HG02970 (cell line): Measurements from ENCODE around the gene CDK5.
"Not testable (repeated sequence)": the region's sequence is repeated elsewhere in the genome, so short reads cannot be mapped to it uniquely, and the experiment has no call there.

Experiments
- ATAC-seq: cut with Tn5 transposase; IDR thresholded peaks from one replicate; pipeline ENCODE4 v1.9.1; 2021; ENCODE audit warnings: mild to moderate bottlenecking, moderate library complexity, moderate number of reproducible peaks; ENCODE audit not compliant: unreplicated experiment, low FRiP score

CDK5 gene

DNA sequence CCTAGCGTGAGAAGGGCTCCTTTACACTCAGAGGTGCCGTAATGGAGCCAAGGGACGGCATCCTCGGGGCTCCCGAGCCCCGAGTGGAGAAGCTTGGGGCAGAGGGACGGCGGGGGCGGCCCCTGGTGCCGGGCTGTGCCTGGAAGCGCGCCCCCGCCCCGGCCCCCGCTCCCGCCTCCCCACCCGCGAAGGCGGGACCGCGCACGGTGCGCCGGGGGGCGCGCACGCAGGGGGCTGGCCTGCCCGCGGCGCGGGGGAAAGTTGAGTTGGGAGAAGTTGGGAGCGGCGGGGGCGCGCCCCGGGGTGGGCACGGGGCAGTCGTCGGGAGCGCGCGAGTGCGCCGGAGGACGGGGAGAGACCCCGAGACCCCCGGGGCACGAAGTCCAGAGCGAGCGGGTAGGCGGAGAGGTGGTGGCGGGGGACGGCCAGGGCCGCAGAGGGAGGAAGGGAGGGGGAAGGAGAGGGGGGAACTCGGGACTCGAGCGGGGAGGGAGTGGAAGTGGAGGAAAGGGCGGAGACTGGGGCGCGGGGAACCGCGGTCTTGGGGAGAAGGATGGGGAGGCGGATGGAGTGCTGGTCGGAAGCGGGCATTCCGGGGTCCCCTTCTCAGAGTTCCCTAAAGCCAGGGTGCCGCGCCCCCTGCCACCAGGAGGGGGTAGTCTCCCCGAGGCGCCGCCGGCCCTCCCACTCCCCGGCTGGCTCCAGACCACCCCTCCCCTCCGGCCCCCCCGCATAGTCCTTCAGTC is 1.8 kb upstream of the CDK5 start, which contains the start of gene SLC4A2:
TSS of gene SLC4A2 (plus strand) at position 223 of the 746 bp plus-strand sequence. CDS start 2,399 bp downstream, outside the sequence.
- peak; percentile 39 for ATAC-seq

DNA sequence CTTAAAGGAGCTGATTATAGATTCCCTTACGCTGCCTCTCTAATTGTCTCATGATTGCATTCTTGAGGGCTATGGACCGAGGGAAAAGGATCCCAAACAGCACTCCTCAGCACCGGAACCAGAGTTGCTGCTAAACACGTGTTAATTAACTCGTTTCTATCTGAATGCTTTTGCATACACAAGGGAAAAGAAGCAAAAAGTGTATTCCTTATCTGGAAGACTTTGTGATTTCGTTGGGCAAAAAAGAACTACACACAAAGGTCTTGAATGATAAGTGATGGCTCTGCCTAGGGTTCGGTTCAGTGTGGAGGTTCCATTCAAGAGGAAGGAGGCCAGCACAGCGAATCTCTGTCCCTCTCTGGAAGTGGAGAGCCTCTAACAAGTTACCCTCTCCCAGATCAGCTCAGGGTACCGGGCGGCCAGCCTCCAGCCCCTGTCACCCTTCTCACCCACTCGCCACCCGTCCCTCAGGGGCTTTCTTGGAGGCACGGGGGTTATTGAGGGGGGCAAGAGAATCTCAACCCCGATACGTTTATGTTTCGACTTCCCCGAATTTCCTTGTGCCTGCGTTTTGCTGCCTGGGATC is 1.2 kb upstream of the CDK5 start:
- ATAC-seq = no peak

DNA sequence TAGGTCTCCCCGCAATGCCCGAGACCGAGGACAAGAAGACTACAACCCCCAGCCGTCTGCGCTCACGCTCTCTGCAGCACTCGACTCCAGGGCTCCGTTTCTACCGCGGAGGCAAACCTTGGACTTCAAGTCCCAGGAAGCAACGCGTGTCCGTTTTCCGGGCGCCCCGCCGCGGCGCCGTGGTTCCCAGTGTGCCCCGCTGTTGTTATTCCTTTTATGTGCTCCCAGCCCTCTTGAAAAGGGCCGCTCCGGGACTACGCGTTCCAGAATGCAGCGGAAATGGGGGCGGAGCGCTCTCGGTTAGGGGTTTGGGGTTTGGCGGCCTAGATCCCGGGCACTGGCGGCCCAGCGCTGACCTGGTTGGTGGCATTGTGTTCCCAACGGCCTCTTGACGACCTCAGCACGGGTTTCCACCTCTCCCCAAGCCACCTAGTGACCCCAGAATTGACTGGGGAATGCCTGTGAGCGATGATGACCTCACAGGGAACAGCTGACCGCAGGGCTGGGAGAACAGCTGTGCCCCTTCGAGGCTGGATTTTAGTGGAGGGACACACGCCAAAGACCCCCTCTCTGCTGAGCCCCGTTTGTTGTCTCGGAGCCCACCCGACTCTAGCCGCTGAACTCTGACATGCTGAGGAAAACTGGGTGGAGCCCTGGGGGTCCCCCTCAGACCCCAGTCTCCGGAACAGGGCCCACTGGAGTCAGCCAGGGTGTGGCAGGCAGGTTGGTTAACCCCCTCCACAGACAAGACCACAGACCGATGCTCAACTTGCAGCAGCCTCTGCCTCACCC is 488 bp upstream of the CDK5 start:
- ATAC-seq = peak; percentile 84

DNA sequence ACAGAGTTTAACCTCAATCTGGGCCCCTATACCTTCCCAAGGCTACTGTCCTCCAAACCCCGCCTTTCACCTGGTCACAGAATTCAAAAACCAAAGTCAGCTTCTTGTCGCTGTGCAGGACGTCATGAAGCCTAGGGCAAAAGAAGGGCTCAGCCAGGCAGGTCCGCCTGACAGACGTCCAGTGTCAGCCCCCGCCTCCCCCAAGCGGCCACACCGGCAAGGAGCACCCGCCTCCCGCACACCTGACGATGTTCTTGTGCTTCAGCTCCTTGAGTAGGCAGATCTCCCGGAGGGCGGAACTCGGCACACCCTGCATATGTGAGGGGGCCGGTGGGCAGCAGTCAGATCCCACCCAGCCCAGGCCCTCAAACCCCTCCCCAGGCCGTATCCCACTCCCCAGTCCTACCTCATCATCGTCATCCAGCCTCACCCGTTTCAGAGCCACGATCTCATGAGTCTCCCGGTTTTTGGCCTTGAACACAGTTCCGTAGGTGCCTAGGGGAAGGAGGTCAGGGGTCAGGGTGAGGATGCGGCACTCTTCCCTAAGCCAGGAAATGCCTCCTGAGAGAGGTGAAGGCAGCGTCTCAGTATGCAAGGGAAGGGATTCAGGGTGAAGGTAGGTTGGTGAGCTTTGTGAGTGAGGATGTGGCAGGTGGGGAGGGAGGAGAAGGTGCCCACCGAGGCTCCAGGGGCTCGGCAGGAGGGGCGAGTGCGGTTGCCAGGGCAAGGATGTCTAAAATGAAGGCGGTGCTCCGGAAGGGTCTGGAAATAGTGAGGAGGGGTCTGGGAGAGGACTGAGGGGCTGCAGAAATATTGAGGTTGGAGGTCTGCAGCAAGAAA is 811 bp downstream of the CDK5 start:
- ATAC-seq = no peak

DNA sequence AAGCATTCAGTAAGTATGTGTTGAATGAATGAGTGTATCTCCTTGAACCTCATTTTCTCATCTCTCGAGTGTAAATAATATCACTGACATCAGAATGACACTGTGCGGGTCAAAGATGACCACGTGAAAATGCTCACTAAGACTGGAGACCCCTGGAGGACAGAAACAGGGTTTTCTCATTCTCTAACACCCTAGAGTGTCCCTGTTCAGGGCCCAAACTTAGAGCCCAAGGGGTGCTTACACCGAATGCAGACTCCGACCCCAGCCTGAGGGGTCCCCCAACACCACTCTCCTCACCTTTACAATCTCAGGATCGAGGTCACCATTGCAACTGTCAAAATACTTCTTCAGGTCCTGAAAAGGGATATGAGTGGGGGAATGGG is 1.4 kb downstream of the CDK5 start:
- ATAC-seq = no peak

DNA sequence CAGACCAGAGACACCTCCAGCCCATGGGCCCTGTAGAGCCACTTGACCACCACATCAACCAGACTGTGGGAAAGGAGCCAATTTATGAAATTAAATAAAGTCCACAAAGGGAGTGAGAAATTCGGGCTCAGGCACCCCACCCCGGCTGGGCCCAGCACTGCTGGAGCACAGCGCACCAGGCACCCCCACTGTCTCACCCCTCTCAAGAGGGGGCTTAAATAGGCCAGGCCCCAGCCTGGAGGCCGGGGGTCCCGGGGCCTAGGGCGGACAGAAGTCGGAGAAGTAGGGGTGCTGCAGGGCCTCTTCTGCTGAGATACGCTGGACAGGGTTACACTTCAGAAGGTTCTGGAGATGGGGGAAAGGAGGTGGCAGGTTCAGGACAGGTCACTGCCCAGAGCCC is 3.9 kb downstream of the CDK5 start:
- no peak for ATAC-seq

DNA sequence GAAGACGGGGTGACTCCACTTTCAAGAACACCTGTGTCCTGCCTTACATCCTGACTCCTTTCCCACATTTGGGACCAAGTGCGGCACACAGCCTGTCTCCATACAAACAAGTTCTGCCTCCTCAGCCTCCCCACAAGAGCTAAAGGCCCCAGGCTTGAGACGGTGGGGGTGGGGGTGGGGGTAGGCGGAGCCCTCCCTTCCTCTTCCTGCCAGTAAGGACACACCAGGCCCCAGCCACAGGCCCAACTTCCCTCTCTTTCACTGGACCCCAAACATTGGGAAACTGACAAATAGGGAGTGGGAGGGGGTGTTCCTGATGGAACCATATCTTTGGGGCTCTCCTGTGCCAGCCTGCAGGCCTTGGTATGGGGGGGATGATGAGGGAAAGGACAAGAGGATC is 4.6 kb downstream of the CDK5 start:
- ATAC-seq = no peak

DNA sequence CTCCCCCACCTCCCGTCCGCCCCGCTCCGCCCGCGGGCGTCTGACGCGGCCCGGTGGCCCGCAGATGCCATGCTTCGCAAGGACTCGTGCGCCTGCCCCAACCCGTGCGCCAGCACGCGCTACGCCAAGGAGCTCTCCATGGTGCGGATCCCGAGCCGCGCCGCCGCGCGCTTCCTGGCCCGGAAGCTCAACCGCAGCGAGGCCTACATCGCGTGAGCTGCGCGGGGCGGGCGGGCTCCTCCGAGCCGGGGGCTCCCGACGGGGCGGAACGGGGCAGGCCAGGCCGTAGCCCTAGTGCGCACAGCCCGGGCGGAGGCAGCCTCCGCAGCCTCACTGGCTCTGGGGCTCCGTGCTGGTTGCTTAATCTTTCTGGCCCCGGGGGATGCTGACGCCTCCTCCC is 6.6 kb downstream of the CDK5 start:
- no peak for ATAC-seq

DNA sequence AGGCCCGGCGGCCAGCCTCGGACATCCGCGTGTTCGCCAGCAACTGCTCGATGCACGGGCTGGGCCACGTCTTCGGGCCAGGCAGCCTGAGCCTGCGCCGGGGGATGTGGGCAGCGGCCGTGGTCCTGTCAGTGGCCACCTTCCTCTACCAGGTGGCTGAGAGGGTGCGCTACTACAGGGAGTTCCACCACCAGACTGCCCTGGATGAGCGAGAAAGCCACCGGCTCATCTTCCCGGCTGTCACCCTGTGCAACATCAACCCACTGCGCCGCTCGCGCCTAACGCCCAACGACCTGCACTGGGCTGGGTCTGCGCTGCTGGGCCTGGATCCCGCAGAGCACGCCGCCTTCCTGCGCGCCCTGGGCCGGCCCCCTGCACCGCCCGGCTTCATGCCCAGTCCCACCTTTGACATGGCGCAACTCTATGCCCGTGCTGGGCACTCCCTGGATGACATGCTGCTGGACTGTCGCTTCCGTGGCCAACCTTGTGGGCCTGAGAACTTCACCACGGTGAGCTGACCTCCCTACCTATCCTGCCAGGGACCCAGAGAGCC is 8.7 kb downstream of the CDK5 start:
- ATAC-seq = no peak

DNA sequence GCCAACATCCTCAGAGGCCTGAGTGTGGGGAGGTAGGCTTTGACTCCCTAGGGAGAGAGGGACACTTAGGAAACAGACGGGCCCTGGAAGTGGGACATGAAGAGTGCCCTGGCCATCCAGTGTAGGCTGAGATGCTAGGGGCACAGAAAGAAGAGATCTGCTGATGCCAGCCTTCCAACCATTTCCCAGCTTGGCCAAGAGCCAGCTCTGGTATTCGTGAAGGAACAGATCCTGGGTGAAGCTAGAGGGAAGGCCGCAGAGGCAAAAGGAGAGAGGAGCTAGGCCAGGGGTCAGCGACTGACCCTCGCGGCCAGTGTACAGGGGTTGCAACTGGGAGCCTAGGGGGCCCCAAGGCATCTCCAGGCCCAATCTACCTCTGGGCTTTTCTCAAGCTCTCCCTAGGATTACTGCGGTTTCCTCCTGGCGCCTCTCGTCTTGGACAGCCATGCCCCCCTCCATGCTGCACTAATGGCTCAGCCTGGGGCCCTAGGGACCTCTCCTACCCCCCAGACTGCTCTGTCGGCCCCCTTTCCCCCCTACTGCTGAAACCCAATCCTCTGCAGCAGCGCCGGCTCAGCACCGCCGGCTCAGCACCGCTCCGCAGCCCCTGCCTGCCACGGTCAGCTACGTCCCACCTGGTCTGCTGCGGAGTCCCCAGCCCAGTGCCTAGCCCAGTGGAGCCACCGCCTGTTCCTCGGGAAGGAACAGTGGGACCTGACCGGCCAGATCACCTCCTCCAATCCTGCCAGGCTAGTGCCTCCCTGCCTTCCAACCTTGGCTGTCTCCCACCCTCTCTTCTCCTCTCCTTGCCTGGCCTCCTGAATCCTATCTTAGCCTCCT is 9.5 kb downstream of the CDK5 start, which contains the start of gene ASIC3:
TSS of gene ASIC3 (plus strand) at position 556 of the 840 bp plus-strand sequence. CDS start 355 bp downstream, outside the sequence.
- no peak for ATAC-seq

DNA sequence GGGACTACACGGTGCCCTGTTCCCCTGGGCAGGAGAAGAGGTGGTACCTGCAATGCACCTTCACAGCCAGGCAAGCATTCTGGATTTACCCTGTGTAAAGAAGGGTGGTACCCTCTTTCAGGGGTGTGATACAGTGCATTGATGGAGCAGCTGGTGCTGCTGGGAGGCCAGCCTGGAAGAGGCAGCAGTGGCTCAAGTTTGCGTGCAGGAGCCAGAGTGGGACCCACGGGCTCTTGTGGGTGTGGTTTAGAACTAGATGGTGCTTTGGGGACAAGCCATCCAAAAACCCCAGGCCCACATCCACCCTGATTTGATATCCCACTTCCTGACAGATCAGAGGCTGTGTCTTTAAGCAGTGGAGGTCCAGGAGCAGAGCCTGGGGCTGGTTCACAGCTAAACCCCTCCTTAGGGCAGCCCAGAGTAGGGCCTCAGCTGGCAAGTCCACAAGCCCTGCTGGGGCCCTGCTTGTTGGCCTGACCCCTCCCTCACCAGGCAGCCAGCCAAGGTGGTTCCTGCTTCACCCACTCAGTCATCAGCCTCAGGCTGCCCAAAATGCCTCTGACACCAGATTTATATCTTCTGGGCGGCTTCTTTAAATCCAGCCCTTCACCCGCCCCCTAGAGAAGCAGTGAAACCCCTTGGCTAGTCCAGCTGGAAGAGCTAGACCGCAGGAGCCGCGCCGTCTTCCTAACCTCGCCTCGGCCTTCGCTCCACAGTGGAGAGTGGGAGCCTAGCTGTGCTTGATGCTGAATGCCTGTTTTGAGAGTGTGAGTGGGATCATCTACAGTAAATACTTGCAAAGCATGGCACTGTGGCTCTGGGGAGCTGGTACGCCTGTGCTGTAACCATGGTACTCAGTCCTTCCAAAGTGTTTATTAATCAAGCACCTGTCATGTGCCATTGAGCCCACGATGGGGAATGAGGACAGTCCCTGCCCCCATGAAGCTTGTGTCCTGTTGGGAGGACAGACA is 10.8 kb downstream of the CDK5 start:
- no peak for ATAC-seq

DNA sequence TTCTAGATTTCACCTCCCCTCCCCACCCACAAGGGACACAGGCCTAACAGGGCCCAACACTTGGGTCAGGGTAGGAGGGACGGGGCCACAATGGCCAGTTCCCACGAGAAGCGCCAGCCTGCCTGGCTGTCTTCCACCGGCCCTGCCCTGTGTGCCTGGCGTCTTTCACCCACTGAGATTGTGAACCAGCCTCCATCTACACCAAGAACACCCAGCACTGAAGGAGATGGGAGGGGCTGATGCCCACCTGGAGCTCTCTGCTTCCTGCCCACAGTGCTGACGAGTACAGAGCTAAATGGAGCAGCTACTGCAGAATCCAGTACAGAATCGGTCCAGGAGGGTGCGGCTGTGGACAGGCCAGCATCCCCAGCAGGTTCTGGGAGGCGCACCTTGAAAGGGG is 11.7 kb downstream of the CDK5 start:
- no peak for ATAC-seq

DNA sequence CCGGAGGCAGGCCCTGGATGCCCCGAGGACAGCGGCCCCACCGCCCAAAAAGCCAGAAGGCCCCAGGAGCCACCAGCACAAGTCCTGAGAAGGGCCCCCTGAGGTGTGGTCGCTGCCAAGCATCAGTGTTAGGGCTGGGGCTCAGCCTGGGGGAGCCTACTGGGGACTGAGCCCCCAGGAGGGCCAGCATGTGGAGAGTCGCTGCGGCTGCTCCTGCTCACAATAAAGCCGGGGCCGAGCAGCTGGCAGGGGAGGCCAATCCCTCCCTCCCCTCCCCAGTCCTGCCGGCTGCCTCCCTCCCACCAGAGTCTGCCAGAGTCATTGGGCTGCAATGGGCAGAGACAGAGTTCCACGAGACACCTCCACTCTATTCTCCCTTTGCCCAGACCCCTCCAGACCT is 12.4 kb downstream of the CDK5 start:
- no peak for ATAC-seq

DNA sequence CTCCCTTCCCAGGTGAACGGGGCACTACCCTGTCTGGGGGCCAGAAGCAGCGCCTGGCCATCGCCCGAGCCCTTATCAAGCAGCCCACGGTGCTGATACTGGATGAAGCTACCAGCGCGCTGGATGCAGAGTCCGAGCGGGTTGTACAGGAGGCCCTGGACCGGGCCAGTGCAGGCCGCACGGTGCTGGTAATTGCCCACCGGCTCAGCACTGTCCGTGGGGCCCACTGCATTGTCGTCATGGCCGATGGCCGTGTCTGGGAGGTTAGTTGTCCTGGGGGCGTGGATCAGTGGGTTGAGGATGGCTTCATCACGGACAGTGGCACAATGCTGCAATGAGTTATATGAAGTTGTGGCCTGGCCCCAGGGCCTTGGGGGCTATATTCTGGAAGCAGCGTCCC is 13.7 kb downstream of the CDK5 start:
- no peak for ATAC-seq

DNA sequence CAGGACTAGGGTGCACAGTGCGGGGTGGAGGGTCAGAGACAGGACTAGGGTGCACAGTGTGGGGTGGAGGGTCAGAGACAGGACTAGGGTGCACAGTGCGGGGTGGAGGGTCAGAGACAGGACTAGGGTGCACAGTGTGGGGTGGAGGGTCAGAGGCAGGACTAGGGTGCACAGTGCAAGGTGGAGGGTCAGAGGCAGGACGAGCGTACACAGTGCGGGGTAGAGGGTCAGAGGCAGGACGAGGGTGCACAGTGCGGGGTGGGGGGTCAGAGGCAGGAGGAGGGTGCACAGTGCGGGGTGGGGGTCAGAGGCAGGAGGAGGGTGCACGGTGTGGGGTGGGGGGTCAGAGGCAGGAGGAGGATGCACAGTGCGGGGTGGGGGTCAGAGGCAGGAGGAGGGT is 14.2 kb downstream of the CDK5 start:
- not testable (repeated sequence) for ATAC-seq

DNA sequence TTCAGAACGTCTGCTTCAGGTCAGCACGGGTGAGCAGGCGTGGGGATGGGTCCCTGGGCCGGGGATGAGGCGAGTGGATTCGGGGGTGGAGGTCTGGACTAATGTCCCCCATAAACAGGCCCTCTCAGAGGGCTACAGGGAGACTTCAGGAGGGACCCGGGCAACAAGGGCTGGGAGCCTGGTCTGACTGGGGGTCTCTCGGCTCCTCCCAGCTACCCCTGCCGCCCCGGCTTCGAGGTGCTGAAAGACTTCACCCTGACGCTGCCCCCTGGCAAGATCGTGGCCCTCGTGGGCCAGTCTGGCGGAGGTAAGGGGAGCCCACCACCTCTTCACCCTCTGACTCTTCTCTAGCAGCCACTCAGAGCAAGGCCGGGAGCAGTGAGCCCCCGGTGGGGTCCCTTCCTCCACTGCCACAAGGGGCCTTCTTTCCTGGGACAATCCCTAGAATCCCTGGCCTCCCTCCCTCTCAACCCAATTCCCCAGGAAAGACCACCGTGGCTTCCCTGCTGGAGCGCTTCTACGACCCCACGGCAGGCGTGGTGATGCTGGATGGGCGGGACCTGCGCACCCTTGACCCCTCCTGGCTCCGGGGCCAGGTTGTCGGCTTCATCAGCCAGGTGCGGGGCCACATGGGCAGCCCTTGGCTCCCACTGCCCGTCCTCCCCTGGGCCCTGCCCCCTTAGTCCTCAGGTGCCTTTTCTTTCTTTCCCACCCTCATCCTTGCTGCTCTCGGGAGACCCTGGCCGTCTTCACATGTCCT is 16.9 kb downstream of the CDK5 start:
- no peak for ATAC-seq

DNA sequence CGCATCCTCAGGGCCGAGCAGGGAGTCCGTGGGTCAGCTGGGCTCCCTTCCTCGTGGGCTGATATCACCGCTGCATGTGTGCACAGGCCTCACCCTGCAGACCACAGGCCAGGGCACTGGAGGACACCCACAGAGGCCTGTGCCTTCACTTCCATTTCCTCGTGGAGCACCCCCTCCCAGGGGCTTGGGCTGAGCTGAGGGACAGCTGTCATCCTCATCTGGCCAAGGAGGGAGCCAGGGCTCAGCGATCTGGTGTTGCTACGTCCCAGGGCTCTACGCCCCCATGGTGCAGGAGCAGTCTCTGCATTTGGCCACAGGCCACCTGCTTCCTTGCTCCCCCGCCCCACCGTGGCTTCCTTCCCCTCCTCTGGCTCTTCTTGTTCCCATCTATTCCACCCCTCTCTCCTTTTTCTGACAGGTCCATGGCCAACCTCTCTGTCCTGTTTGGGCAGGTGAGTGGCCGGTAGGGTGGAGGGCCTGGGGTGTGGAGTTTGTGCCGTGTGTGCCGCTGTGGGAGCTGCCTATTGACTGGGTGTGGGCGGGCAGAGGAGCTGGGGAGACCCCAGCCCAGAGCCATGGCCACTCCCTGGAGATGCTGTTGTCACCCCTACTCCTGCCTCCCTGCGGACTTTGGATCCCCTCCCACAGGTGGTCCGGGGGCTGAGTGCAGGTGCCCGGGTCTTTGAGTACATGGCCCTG is 17.7 kb downstream of the CDK5 start:
- ATAC-seq = no peak
